Duodenal mucosa (tissue), 2 donors: ENCODE data around the gene VRK2.
"Not testable (repeated sequence)": the region's sequence is repeated elsewhere in the genome, so short reads cannot be mapped to it uniquely, and the experiment has no call there.

Source experiments
- H3K27ac ChIP-seq: one replicate; pipeline ENCODE4 v1.7.0; 2013; ENCODE audit warnings: low read depth, low read length
- H3K27me3 ChIP-seq, 2 donors: one replicate each; pipeline ENCODE4 v1.7.0; 2013; ENCODE audit warnings: low read length in 2 of 2, control low read depth in 1 of 2; ENCODE audit not compliant: insufficient read depth in 2 of 2, control insufficient read depth in 1 of 2
- H3K36me3 ChIP-seq, 2 donors: one replicate each; pipeline ENCODE4 v1.7.0; 2013; ENCODE audit warnings: low read length in 2 of 2, control low read depth in 1 of 2; ENCODE audit not compliant: insufficient read depth in 2 of 2, control insufficient read depth in 1 of 2
- H3K4me1 ChIP-seq, 2 donors: one replicate each; pipeline ENCODE4 v1.7.0; 2013; ENCODE audit warnings: low read length in 2 of 2, control low read depth in 1 of 2; ENCODE audit not compliant: insufficient read depth in 2 of 2, control insufficient read depth in 1 of 2
- H3K4me3 ChIP-seq, 2 donors: one replicate each; pipeline ENCODE4 v1.7.0; 2013; ENCODE audit warnings: low read length in 2 of 2, low read depth in 1 of 2
- H3K9ac ChIP-seq, 2 donors: one replicate each; pipeline ENCODE4 v1.7.0; 2013; ENCODE audit warnings: low read length in 2 of 2, low read depth in 1 of 2
- H3K9me3 ChIP-seq, 2 donors: one replicate each; pipeline ENCODE4 v1.7.0; 2013; ENCODE audit warnings: low read length in 2 of 2, control low read depth in 1 of 2; ENCODE audit not compliant: control insufficient read depth in 1 of 2

VRK2 gene

GRCh38 chr2:58156780-58157179 lies 110.2 kb downstream of the VRK2 start:
- H3K9ac ChIP-seq: no peak overlapping the region
- H3K36me3 ChIP-seq: peaks cover 14 to 31% of the 10 kb centered on the region in 2 donors
- no peaks in the 10 kb centered on the region for H3K27me3 ChIP-seq
- H3K9me3 ChIP-seq: no peaks in the 10 kb centered on the region
- H3K4me1 ChIP-seq: no peaks in the 10 kb centered on the region
- H3K27ac ChIP-seq: no peak overlapping the region
- no peak overlapping the region for H3K4me3 ChIP-seq

GRCh38 chr2:58157754-58158153 lies 111.1 kb downstream of the VRK2 start:
- H3K27ac ChIP-seq: no peak overlapping the region
- H3K36me3 ChIP-seq: peaks cover 14 to 41% of the 10 kb centered on the region in 2 donors
- H3K27me3 ChIP-seq: no peaks in the 10 kb centered on the region
- no peaks in the 10 kb centered on the region for H3K4me1 ChIP-seq
- H3K9me3 ChIP-seq: no peaks in the 10 kb centered on the region
- no peak overlapping the region for H3K4me3 ChIP-seq
- no peak overlapping the region for H3K9ac ChIP-seq

- Histone ChIP-seq H3K27me3 (no peaks in the 10 kb centered on the region), H3K9me3 (no peaks in the 10 kb centered on the region), H3K9ac (no peak overlapping the region), H3K4me3 (no peak overlapping the region), H3K36me3 (peaks cover 14 to 44% of the 10 kb centered on the region in 2 donors), H3K27ac (no peak overlapping the region), H3K4me1 (no peaks in the 10 kb centered on the region)
These were observed 111.9 kb downstream of the VRK2 start for GRCh38 chr2:58158481-58158880.

- Histone ChIP-seq H3K4me3 (no peak overlapping the region), H3K4me1 (no peaks in the 10 kb centered on the region)
These were observed 117.3 kb downstream of the VRK2 start for GRCh38 chr2:58163913-58164312.

GRCh38 chr2:58168130-58168529 lies 121.5 kb downstream of the VRK2 start:
- not testable (repeated sequence) for H3K27ac ChIP-seq, H3K9me3 ChIP-seq, H3K4me3 ChIP-seq, H3K4me1 ChIP-seq, H3K36me3 ChIP-seq, H3K27me3 ChIP-seq, H3K9ac ChIP-seq

More at GRCh38 chr2:58163913-58164312, 117.3 kb downstream of the VRK2 start:
- H3K27me3 ChIP-seq: no peaks in the 10 kb centered on the region
- H3K36me3 ChIP-seq: peaks cover 11 to 32% of the 10 kb centered on the region in 2 donors
- no peak overlapping the region for H3K9ac ChIP-seq
- H3K9me3 ChIP-seq: no peaks in the 10 kb centered on the region
- H3K27ac ChIP-seq: no peak overlapping the region

- H3K9ac ChIP-seq, H3K27me3 ChIP-seq, H3K36me3 ChIP-seq, H3K27ac ChIP-seq, H3K9me3 ChIP-seq, H3K4me3 ChIP-seq, H3K4me1 ChIP-seq: not testable (repeated sequence)
These were observed 123.2 kb downstream of the VRK2 start for GRCh38 chr2:58169845-58170244.

GRCh38 chr2:58170334-58170933 lies 123.8 kb downstream of the VRK2 start:
- not testable (repeated sequence) for H3K36me3 ChIP-seq, H3K9me3 ChIP-seq, H3K27ac ChIP-seq, H3K4me3 ChIP-seq, H3K27me3 ChIP-seq, H3K9ac ChIP-seq, H3K4me1 ChIP-seq

- not testable (repeated sequence) for H3K9ac ChIP-seq, H3K9me3 ChIP-seq, H3K27me3 ChIP-seq, H3K4me3 ChIP-seq, H3K36me3 ChIP-seq, H3K4me1 ChIP-seq, H3K27ac ChIP-seq
These were observed 125.2 kb downstream of the VRK2 start for GRCh38 chr2:58171831-58172230.

GRCh38 chr2:58177187-58177586 lies 130.6 kb downstream of the VRK2 start:
- not testable (repeated sequence) for H3K27ac ChIP-seq, H3K36me3 ChIP-seq, H3K4me3 ChIP-seq, H3K27me3 ChIP-seq, H3K4me1 ChIP-seq, H3K9ac ChIP-seq, H3K9me3 ChIP-seq

- H3K27me3 ChIP-seq, H3K4me1 ChIP-seq, H3K9me3 ChIP-seq, H3K9ac ChIP-seq, H3K36me3 ChIP-seq, H3K27ac ChIP-seq, H3K4me3 ChIP-seq: not testable (repeated sequence)
These were observed 133.6 kb downstream of the VRK2 start for GRCh38 chr2:58180175-58180574.

- Histone ChIP-seq H3K9ac (no peak overlapping the region), H3K27me3 (no peaks in the 10 kb centered on the region), H3K36me3 (no peaks in the 10 kb centered on the region), H3K4me1 (no peaks in the 10 kb centered on the region), H3K4me3 (no peak overlapping the region), H3K27ac (no peak overlapping the region), H3K9me3 (no peaks in the 10 kb centered on the region)
These were observed 134.0 kb downstream of the VRK2 start for GRCh38 chr2:58180635-58181034.
